SK-N-MC (cell line): Measurements from ENCODE around the gene POLR2C.

ENCODE experiments used
- DNase-seq: peaks from one replicate; pipeline ENCODE4 v3.0.0-alpha.2; 2011; ENCODE audit warnings: low read depth, low spot score
- H3K27ac ChIP-seq: fragments of 200-600 bp; sonication (generic); 2 replicates; pipeline ENCODE4 v1.5.1; 2016; ENCODE audit warnings: mixed run types
- H3K36me3 ChIP-seq: fragments of 200-600 bp; sonication (generic); 2 replicates; pipeline ENCODE4 v1.6.1; 2017; ENCODE audit warnings: antibody characterized with exemption, low read length, mixed read lengths; ENCODE audit not compliant: insufficient read depth
- H3K4me3 ChIP-seq: fragments of 200-600 bp; sonication (generic); 2 replicates; pipeline ENCODE4 v1.5.1; 2016
- H3K9ac ChIP-seq: fragments of 200-600 bp; sonication (generic); 2 replicates; pipeline ENCODE4 v1.8.0; 2017; ENCODE audit warnings: mixed run types, mixed read lengths; ENCODE audit not compliant: insufficient read length
- H3K9me3 ChIP-seq: fragments of 200-600 bp; sonication (generic); 2 replicates; pipeline ENCODE4 v1.6.1; 2017; ENCODE audit warnings: low read depth, mild to moderate bottlenecking, antibody characterized with exemption, low read length, moderate library complexity, mixed read lengths
- EZH2 ChIP-seq: fragments of 200-600 bp; sonication (generic); IDR thresholded peaks from one replicate; pipeline ENCODE4 v1.6.1; 2017; ENCODE audit warnings: antibody characterized with exemption
- FOXP2 ChIP-seq: optimal IDR thresholded peaks from 2 replicates; pipeline ENCODE3; 2011; ENCODE audit warnings: mild to moderate bottlenecking, moderate library complexity; ENCODE audit not compliant: insufficient read depth; ENCODE audit errors: extremely low read length, control extremely low read depth
- POLR2AphosphoS5 ChIP-seq: IDR thresholded peaks from 2 replicates; pipeline ENCODE4 v1.6.1; 2012; ENCODE audit warnings: mild to moderate bottlenecking, low read depth, low read length, borderline replicate concordance

Gene POLR2C

DNA sequence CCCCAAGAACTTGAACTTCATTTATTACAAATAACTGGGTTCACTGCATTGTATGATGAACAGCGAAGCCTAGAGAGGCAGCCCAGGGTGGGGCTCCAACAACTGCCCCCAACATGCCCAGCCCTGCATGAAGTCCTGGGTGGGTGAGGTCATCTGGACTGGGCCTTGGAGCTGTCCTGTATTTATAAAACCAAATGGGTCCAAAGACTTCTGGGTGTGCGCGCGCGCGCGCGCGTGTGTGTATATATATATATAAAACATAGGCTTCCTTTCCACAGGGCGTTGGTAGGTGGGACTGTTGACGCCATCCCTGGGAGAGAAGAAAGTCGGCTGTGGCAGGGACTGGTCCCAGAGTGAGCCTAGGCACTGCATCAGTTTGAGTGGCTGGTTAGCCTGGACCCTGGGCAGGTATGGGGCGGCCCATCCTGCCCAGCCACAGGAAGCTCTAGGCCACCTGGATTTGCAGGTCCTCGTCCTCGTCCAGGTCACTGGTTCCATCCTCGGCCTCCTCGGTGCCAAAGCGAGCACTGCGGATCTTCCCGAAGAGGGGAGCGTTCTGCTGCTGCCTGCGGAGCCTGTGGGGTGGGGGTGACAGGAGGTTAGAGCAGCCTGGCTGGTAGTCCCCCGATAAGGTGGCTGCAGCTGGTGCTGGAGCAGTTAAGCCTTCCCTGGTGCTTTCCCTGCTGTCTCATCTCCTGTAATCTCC lies 50.0 kb downstream of the POLR2C start:
- no peak overlapping the region for H3K4me3 ChIP-seq
- no peaks in the 10 kb centered on the region for H3K36me3 ChIP-seq
- peak overlapping the region; percentile 42; the same call in 1 of the 2 replicates for H3K27ac ChIP-seq
- no peak for TF ChIP-seq POLR2AphosphoS5
- no peak for TF ChIP-seq EZH2
- no peak for TF ChIP-seq FOXP2
- no peak for DNase-seq
- no peaks in the 10 kb centered on the region for H3K9me3 ChIP-seq
- no peak overlapping the region for H3K9ac ChIP-seq

DNA sequence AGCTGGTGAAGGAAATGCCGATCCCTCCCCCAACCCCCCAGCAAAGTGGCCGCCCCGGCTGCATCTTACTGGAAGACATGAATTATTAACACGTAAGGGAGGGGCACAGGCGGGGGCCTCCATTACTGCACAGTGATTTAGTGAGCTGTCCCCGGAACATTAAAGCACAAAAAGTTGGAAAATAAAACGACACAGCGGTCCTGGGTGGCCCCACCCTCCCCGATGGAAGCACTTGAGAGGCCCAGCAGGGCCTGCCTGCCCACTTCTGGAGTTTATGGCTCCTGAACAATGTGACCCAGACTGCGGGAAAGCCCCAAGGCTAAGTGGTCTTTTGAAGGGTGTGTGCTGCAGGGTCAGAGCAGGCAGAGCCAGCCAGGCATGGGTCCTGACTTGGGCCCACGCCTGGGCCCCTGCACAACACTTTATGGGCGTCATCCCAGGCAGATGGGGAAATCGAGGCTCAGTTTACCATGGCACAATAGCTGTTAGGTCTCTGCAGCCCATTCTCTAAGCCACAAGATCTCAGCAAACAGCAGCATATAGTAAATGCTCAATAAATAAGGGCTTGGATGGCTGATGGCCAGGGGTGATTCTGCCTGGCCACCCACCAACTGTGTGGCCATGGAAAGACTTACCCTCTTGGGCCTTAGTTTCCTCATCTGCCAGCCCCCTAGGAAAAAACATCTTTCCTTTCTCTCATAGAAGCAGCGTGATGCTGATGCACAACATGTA lies 51.1 kb downstream of the POLR2C start:
- Histone ChIP-seq H3K4me3 (peak overlapping the region; percentile 48), H3K9ac (no peak overlapping the region), H3K36me3 (no peaks in the 10 kb centered on the region), H3K9me3 (no peaks in the 10 kb centered on the region), H3K27ac (peak overlapping the region; percentile 54; the same call in 1 of the 2 replicates)
- peak; percentile 47 for DNase-seq
- no peak for TF ChIP-seq POLR2AphosphoS5
- TF ChIP-seq EZH2: no peak
- no peak for TF ChIP-seq FOXP2

DNA sequence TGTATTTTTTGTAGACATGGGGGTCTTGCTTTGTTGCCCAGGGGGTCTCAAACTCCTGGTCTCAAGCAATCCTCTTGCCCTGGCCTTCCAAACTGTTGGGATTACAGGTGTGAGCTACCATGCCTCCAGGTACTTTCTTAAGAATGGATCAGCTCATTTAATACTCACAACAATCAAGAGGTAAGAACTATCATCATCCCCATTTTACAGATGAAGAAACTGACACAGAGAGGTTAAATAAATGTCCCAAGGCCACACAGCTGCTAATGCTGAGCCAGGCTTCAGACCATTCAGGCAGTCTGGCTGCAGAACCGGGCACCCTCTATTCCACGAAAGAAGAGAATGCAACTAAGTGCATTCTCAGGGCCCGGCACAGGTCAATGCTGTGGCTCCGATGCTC lies 51.9 kb downstream of the POLR2C start:
- no peak for TF ChIP-seq POLR2AphosphoS5
- no peak for TF ChIP-seq EZH2
- TF ChIP-seq FOXP2: no peak
- DNase-seq: no peak
- no peak overlapping the region for H3K27ac ChIP-seq
- H3K9ac ChIP-seq: no peak overlapping the region
- H3K4me3 ChIP-seq: no peak overlapping the region
- H3K36me3 ChIP-seq: no peaks in the 10 kb centered on the region
- H3K9me3 ChIP-seq: no peaks in the 10 kb centered on the region

DNA sequence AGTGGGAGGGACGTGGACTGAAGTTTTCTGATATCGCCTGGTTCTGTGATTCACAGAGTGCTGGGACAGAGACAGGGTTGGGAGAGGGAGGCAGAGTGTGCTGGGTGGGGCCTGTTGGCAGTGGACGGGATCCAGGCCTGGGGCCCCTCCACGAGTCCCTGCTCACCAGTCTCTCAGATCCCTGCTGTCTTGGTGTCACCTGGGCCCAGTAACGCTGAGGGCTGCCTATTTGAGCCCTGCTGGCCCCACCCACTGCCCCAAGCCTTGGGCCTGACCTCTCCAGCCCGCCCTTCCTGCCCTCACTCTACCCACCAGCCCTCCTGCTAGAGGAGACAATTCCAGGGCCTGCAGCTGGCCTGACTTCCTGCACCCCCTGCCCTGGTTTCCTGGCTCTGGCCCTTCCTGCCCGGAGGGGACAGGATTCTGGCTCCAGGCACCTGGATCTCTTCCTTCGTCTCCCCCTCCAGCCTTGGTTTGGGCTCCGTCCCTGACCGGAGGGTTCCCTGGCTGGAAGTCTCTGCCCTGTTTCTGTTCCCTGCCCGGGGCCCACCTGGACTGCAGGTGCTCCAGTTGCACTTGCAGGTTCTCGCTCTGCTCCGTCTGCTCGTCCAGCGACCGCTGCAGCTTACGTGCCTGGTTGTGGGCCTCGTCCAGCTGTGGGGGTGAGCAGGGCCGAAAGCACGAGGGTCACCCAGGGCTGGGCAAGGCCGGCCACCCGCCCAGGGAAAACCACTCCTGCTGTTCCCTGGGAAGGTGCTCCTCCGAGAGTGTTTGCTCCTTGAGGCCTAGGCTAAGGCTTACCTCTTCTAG lies 52.5 kb downstream of the POLR2C start:
- DNase-seq: no peak
- Histone ChIP-seq H3K4me3 (no peak overlapping the region), H3K9ac (no peak overlapping the region), H3K36me3 (no peaks in the 10 kb centered on the region), H3K9me3 (no peaks in the 10 kb centered on the region), H3K27ac (no peak overlapping the region)
- TF ChIP-seq EZH2 (no peak), FOXP2 (no peak), POLR2AphosphoS5 (no peak)

DNA sequence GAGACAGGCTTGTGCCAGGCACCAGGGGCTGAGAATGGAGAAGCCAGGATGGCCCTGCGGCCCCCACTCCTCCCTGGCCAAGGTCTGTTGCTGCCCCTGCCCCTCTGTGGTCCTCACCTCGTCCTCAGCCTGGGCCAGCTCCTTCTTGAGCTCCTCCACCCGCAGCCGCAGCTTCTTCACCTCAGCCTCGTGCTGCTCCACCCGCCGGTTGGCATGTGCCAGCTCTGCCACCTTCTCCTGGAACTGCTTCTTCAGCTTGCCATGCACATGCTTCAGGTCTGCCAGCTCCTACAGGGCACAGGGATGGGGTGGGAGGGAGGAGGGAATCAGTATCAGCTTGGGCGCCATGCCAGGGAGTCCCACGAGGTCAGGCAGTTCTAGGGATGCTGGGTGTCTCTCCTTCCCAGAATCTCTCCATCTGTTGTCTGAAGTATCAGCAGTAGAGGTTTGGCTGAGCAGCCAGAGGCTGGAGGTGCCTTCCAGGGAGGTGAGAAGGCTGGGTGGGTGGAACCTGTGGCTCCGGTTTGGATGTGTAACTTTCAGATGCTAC lies 53.8 kb downstream of the POLR2C start:
- H3K27ac ChIP-seq: no peak overlapping the region
- no peaks in the 10 kb centered on the region for H3K9me3 ChIP-seq
- DNase-seq: no peak
- no peak overlapping the region for H3K9ac ChIP-seq
- no peaks in the 10 kb centered on the region for H3K36me3 ChIP-seq
- no peak overlapping the region for H3K4me3 ChIP-seq
- TF ChIP-seq FOXP2: no peak
- TF ChIP-seq EZH2: no peak
- no peak for TF ChIP-seq POLR2AphosphoS5

DNA sequence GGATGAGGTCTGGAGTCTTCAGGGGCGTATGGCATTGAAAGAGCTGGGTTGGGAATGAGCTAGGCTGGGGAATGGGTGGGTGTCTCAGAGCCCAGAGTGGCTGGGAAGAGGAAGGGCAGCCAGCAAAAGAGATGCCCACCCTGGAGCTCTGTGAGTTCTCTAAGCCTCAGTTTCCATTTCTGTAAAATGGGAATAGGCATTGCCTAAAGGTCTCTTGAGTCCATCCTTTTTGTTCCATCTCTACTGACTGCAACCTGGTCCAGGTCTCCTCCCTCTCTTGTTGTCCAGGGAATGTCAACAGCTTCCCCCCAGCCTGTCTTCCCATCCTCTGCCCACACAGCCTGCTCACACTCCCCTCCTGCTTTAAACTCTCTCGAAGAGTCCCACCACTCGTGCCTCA lies 54.3 kb downstream of the POLR2C start:
- TF ChIP-seq FOXP2 (no peak), POLR2AphosphoS5 (no peak), EZH2 (no peak)
- Histone ChIP-seq H3K4me3 (no peak overlapping the region), H3K9me3 (no peaks in the 10 kb centered on the region), H3K9ac (no peak overlapping the region), H3K27ac (no peak overlapping the region), H3K36me3 (no peaks in the 10 kb centered on the region)
- DNase-seq: no peak

DNA sequence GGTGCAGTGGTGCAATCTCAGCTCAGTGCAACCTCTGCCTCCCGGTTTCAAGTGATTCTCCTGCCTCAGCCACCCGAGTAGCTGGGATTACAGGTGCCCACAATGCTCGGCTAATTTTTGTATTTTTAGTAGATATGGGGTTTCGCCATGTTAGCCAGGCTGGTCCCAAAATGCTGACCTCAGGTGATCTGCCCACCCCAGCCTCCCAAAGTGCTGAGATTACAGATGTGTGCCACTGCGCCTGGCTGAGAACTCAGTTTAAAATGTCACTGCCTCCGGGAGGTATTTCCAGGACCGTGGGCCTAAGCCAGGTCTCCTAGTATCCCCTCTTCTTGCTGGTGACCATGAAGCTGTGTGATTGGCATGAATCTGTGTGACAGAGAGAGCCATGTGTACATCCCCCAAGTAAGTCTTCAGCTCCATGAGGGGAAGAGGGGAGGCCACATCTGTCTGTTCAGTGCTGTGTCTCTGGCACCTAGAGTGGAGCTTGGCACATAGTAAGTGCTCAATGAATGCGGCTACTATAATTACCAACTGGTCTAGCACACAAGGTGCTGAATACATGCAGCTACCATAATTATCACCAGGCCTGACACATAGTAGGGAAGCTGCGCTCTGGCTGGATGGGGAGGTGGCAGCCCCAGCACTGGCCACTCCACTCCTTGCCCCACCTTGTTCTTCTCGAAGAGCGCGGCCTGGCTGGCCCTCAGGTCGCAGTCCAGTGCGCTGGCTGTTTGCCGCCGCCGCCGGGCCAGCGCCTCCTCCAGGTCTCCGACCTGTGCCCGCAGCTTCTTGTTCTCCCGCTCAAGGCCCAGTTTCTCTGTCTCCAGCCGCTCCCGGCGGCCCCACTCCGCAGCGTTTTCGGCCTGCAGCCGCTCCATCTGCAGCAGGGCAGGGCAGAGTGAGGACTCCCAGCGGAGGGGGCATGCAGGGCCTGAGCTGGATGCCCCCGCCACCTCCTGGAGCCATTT lies 55.2 kb downstream of the POLR2C start:
- H3K9ac ChIP-seq: no peak overlapping the region
- H3K27ac ChIP-seq: no peak overlapping the region
- H3K36me3 ChIP-seq: no peaks in the 10 kb centered on the region
- no peak overlapping the region for H3K4me3 ChIP-seq
- no peaks in the 10 kb centered on the region for H3K9me3 ChIP-seq
- TF ChIP-seq EZH2: no peak
- no peak for TF ChIP-seq FOXP2
- no peak for TF ChIP-seq POLR2AphosphoS5
- DNase-seq: no peak
